H1 (cell line): ENCODE measurements around the gene COASY. TPM values are rescaled to one million over a fixed set of nuclear protein-coding genes. Genes with fewer than 3 reads are reported as not detected.

Experiments
- CTCF ChIA-PET: fragments of 300-600 bp; sonication (Branson Sonifier 250); formaldehyde crosslinking; loops from one replicate; lab custom pipeline; 2021; ENCODE audit not compliant: partially characterized antibody; lab: Charles Lee
- POLR2A ChIA-PET: fragments of 300-600 bp; sonication (Branson Sonifier 250); formaldehyde crosslinking; loops from one replicate; lab custom pipeline; 2021; ENCODE audit warnings: inconsistent platforms; ENCODE audit not compliant: partially characterized antibody; lab: Charles Lee
- DNase-seq, 2 experiments: peaks; one replicate each; pipeline versions ENCODE4 v3.0.0 to v3.0.0-alpha.2; 2010 to 2022; ENCODE audit warnings: low spot score in 2 of 2, low read depth in 1 of 2, mixed read lengths in 1 of 2
- FAIRE-seq: peaks from 2 replicates; lab custom pipeline; 2011; peaks lifted over from hg19 to GRCh38; lab: Jason Lieb, UNC
- H2AFZ ChIP-seq: 2 replicates; pipeline ENCODE4 v1.8.1; 2012; ENCODE audit warnings: low read length, inconsistent platforms
- H2AK5ac ChIP-seq: 2 replicates; pipeline ENCODE4 v1.6.1; 2013; ENCODE audit warnings: low read depth, low read length
- H2BK120ac ChIP-seq: replicated peaks from 2 replicates; pipeline ENCODE3; 2013; ENCODE audit warnings: low read depth, low read length, inconsistent platforms
- H2BK12ac ChIP-seq: 2 replicates; pipeline ENCODE4 v1.6.1; 2013; ENCODE audit warnings: low read depth, low read length
- H2BK15ac ChIP-seq: 2 replicates; pipeline ENCODE4 v1.6.1; 2013; ENCODE audit warnings: low read length
- H2BK20ac ChIP-seq: 2 replicates; pipeline ENCODE4 v1.6.1; 2013; ENCODE audit warnings: low read length
- H2BK5ac ChIP-seq: 2 replicates; pipeline ENCODE4 v1.6.1; 2013; ENCODE audit warnings: low read depth, low read length
- H3K14ac ChIP-seq: 2 replicates; pipeline ENCODE4 v1.6.1; 2013; ENCODE audit warnings: inconsistent platforms; ENCODE audit not compliant: insufficient read length
- H3K18ac ChIP-seq: 2 replicates; pipeline ENCODE4 v1.6.1; 2013; ENCODE audit warnings: low read length; ENCODE audit errors: extremely low read depth
- H3K23ac ChIP-seq: 2 replicates; pipeline ENCODE4 v1.6.1; 2013; ENCODE audit warnings: inconsistent platforms; ENCODE audit not compliant: insufficient read length
- H3K23me2 ChIP-seq: 2 replicates; pipeline ENCODE4 v1.6.1; 2013; ENCODE audit warnings: low read depth, low read length
- H3K27ac ChIP-seq: 2 replicates; pipeline ENCODE4 v1.6.1; 2011; ENCODE audit warnings: low read depth, low read length, inconsistent platforms
- H3K27me3 ChIP-seq, 4 experiments: replicated peaks in 1 of 4; 1 replicate in 1 of 4; 2 replicates in 3 of 4; pipeline versions ENCODE4 v1.6.1 to v1.8.1; 2011 to 2013; ENCODE audit warnings: low read length in 3 of 4, mild to moderate bottlenecking in 3 of 4, inconsistent platforms in 2 of 4, mixed read lengths in 2 of 4, moderate library complexity in 1 of 4; ENCODE audit not compliant: control insufficient read depth in 3 of 4, insufficient read depth in 3 of 4; ENCODE audit errors: extremely low read depth in 1 of 4
- H3K36me3 ChIP-seq, 4 experiments: 2 replicates each; pipeline versions ENCODE4 v1.6.1 to v1.8.1; 2011 to 2013; ENCODE audit warnings: mild to moderate bottlenecking in 4 of 4, low read length in 3 of 4, moderate library complexity in 2 of 4, control low read depth in 1 of 4, inconsistent platforms in 1 of 4; ENCODE audit not compliant: insufficient read depth in 4 of 4, control insufficient read depth in 2 of 4
- H3K4ac ChIP-seq: replicated peaks from 2 replicates; pipeline ENCODE3; 2013; ENCODE audit warnings: low read length, low read depth, mixed read lengths, inconsistent platforms; ENCODE audit not compliant: insufficient read length
- H3K4me1 ChIP-seq, 4 experiments: replicated peaks in 1 of 4; 1 replicate in 1 of 4; 2 replicates in 3 of 4; pipeline versions ENCODE4 v1.6.1 to v1.8.1; 2011 to 2013; ENCODE audit warnings: low read length in 3 of 4, inconsistent platforms in 2 of 4, mixed read lengths in 1 of 4; ENCODE audit not compliant: insufficient read depth in 4 of 4, control insufficient read depth in 3 of 4
- H3K4me2 ChIP-seq, 2 experiments: 2 replicates each; pipeline versions ENCODE4 v1.6.1 to v1.8.1; 2011 to 2013; ENCODE audit warnings: low read depth in 2 of 2, low read length in 2 of 2, control low read depth in 1 of 2, inconsistent platforms in 1 of 2, mild to moderate bottlenecking in 1 of 2; ENCODE audit not compliant: insufficient read depth in 1 of 2
- H3K4me3 ChIP-seq, 4 experiments: fragments of 200-600, 300-600 bp in 1 of 4; sonication (generic), shearing (Covaris generic), sonication (Bioruptor Twin) in 1 of 4; 2 replicates each; pipeline versions ENCODE4 v1.5.1 to v1.8.1; 2011 to 2016; ENCODE audit warnings: low read length in 4 of 4, low read depth in 3 of 4, control low read depth in 2 of 4, inconsistent platforms in 2 of 4, mild to moderate bottlenecking in 2 of 4, mixed read lengths in 1 of 4, moderate library complexity in 1 of 4; ENCODE audit not compliant: insufficient read depth in 2 of 4; ENCODE audit errors: extremely low read depth in 1 of 4
- H3K56ac ChIP-seq: replicated peaks from 2 replicates; pipeline ENCODE3; 2013; ENCODE audit warnings: low read depth, mild to moderate bottlenecking, mixed read lengths, low read length, inconsistent platforms; ENCODE audit not compliant: insufficient read length
- H3K79me1 ChIP-seq: 2 replicates; pipeline ENCODE4 v1.6.1; 2013; ENCODE audit warnings: low read depth, low read length, control low read depth
- H3K79me2 ChIP-seq, 2 experiments: 2 replicates each; pipeline versions ENCODE4 v1.6.1 to v1.8.1; 2012 to 2013; ENCODE audit warnings: low read length in 2 of 2, mild to moderate bottlenecking in 2 of 2, inconsistent platforms in 1 of 2; ENCODE audit not compliant: insufficient read depth in 2 of 2, control insufficient read depth in 1 of 2
- H3K9ac ChIP-seq, 4 experiments: replicated peaks in 1 of 4; 1 replicate in 1 of 4; 2 replicates in 3 of 4; pipeline versions ENCODE4 v1.6.1 to v1.8.1; 2011 to 2013; ENCODE audit warnings: low read depth in 3 of 4, low read length in 3 of 4, control low read depth in 2 of 4, mild to moderate bottlenecking in 2 of 4, moderate library complexity in 2 of 4, inconsistent platforms in 1 of 4; ENCODE audit errors: extremely low read depth in 1 of 4
- H3K9me3 ChIP-seq, 2 experiments: 2 replicates each; pipeline versions ENCODE4 v1.6.1 to v1.8.1; 2012 to 2013; ENCODE audit warnings: mild to moderate bottlenecking in 2 of 2, moderate library complexity in 2 of 2, control low read depth in 1 of 2, inconsistent platforms in 1 of 2, low read depth in 1 of 2, low read length in 1 of 2, mixed read lengths in 1 of 2; ENCODE audit not compliant: insufficient read depth in 2 of 2
- H4K20me1 ChIP-seq, 2 experiments: replicated peaks in 1 of 2; 2 replicates each; pipeline versions ENCODE3 to v1.8.1; 2011 to 2013; ENCODE audit warnings: inconsistent platforms in 2 of 2, low read length in 2 of 2, mild to moderate bottlenecking in 1 of 2; ENCODE audit not compliant: insufficient read depth in 2 of 2, control insufficient read depth in 1 of 2
- H4K5ac ChIP-seq: 2 replicates; pipeline ENCODE4 v1.6.1; 2013; ENCODE audit warnings: low read length, low read depth, mixed read lengths, inconsistent platforms; ENCODE audit not compliant: insufficient read length
- H4K8ac ChIP-seq: 2 replicates; pipeline ENCODE4 v1.8.0; 2013; ENCODE audit warnings: mild to moderate bottlenecking, moderate library complexity, low read length, inconsistent platforms; ENCODE audit not compliant: insufficient read depth; ENCODE audit errors: extremely low read depth
- H4K91ac ChIP-seq: replicated peaks from 2 replicates; pipeline ENCODE3; 2013; ENCODE audit warnings: low read length, mixed read lengths, inconsistent platforms; ENCODE audit not compliant: insufficient read length
- BRCA1 ChIP-seq: IDR thresholded peaks from 2 replicates; pipeline ENCODE4 v1.6.1; 2012; ENCODE audit warnings: low read depth, low read length, improper control_type of control experiment
- EP300 ChIP-seq, 2 experiments: IDR thresholded peaks; 1 replicate in 1 of 2; 2 replicates in 1 of 2; pipeline ENCODE4 v1.6.1; 2011 to 2012; ENCODE audit warnings: low read depth in 2 of 2, low read length in 2 of 2, mild to moderate bottlenecking in 2 of 2, borderline replicate concordance in 1 of 2, inconsistent platforms in 1 of 2, moderate library complexity in 1 of 2
- FOSL1 ChIP-seq: IDR thresholded peaks from 2 replicates; pipeline ENCODE4 v1.6.1; 2011; ENCODE audit warnings: mild to moderate bottlenecking, low read depth, low read length, moderate library complexity; ENCODE audit not compliant: insufficient read depth
- HDAC6 ChIP-seq: IDR thresholded peaks from one replicate; pipeline ENCODE4 v1.7.1; 2012; ENCODE audit warnings: low read depth, mild to moderate bottlenecking, inconsistent platforms, low read length, moderate library complexity
- JUN ChIP-seq: IDR thresholded peaks from 2 replicates; pipeline ENCODE4 v1.6.1; 2011; ENCODE audit warnings: low read depth, mild to moderate bottlenecking, improper control_type of control experiment, low read length
- KDM4A ChIP-seq: IDR thresholded peaks from one replicate; pipeline ENCODE4 v1.7.1; 2012; ENCODE audit warnings: low read depth, mild to moderate bottlenecking, moderate library complexity, low read length, inconsistent platforms; ENCODE audit not compliant: severe bottlenecking
- RBBP5 ChIP-seq: IDR thresholded peaks from 2 replicates; pipeline ENCODE4 v1.7.1; 2012; ENCODE audit warnings: low read depth, mild to moderate bottlenecking, inconsistent platforms, low read length, moderate library complexity, borderline replicate concordance
- RFX5 ChIP-seq: IDR thresholded peaks from 2 replicates; pipeline ENCODE4 v1.6.1; 2011; ENCODE audit warnings: low read depth, low read length, improper control_type of control experiment, borderline replicate concordance
- SP4 ChIP-seq: IDR thresholded peaks from 2 replicates; pipeline ENCODE4 v1.6.1; 2012; ENCODE audit warnings: low read length, inconsistent platforms
- TAF1 ChIP-seq: IDR thresholded peaks from 2 replicates; pipeline ENCODE4 v1.6.1; 2011; ENCODE audit warnings: mild to moderate bottlenecking, low read depth, low read length
- TCF12 ChIP-seq: IDR thresholded peaks from 2 replicates; pipeline ENCODE4 v1.6.1; 2011; ENCODE audit warnings: low read depth, mild to moderate bottlenecking, low read length
- WGBS, 2 experiments: shearing (Covaris generic) in 1 of 2; methylation state at CpG; one replicate each; pipeline versions ENCODE4 v1.1.6 to v1.1.7; 2013 to 2015; ENCODE audit warnings: low lambda C conversion rate in 2 of 2, mixed read lengths in 2 of 2, inconsistent platforms in 1 of 2, low coverage in 1 of 2, missing lambda C conversion rate in 1 of 2; ENCODE audit not compliant: insufficient replicate concordance in 2 of 2, insufficient coverage in 1 of 2, insufficient read length in 1 of 2; ENCODE audit errors: extremely low coverage in 1 of 2, missing lambda C conversion rate in 1 of 2; 5-methylcytosine and 5-hydroxymethylcytosine counted together
- polyA plus RNA-seq, 7 experiments: library from polyadenylated mRNA; depleted of rRNA in 3 of 7; stranded (reverse) in 5 of 7; unstranded in 2 of 7; fragments of >200 nt in 5 of 7; fragments of 200-250 nt in 2 of 7; gene quantifications; 1 replicate in 5 of 7; 2 replicates in 1 of 7; 4 replicates in 1 of 7; pipeline versions ENCODE4 v1.2.1 to v1.2.3, GENCODE V29; 2011 to 2013; ENCODE audit warnings: missing spikeins in 2 of 7, mixed read lengths in 2 of 7
- total RNA-seq: library from RNA; stranded (reverse); fragmentation: NEBNext Ultra II Directional; extraction: Animal tissue kit (Norgen Biotek cat#: 25700); gene quantifications from 2 replicates; pipeline ENCODE4 v1.2.1, GENCODE V29; 2021
- TF ChIP-seq, protein P1 (sequence below): IDR thresholded peaks from 2 replicates; pipeline ENCODE4 v1.6.1; 2011; ENCODE audit warnings: low read length, improper control_type of control experiment
- TF ChIP-seq, protein P2 (sequence below): IDR thresholded peaks from 2 replicates; pipeline ENCODE4 v1.6.1; 2012; ENCODE audit warnings: inconsistent platforms

Gene COASY
- total and polyA plus RNA-seq, 2 of the 8 experiments (the other 6 are each of a cell fraction or from before 2014, with no cell fraction given), result 64.5 to 100 TPM

GRCh38 chr17:42521036-42521435, 40.9 kb upstream of the COASY start:
- ChIA-PET POLR2A (interaction anchor here (1.5 to 2.2 kb wide), 3 partner anchors 15 to 504 kb away, joined by 5 to 14 read pairs (median 6); partner anchors contain the start of genes DNAJC7 and NAGLU), CTCF (interaction anchor here (0.6 to 5.8 kb wide), 18 partner anchors 9 to 239 kb away, joined by 3 to 69 read pairs (median 5); partner anchors contain the start of gene CAVIN1)
- Histone ChIP-seq H3K14ac (no peak overlapping the region), H4K5ac (no peak overlapping the region), H2BK120ac (no peak overlapping the region), H2BK12ac (no peak overlapping the region), H3K79me2 (no peaks in the 10 kb centered on the region), H4K20me1 (peaks cover 2 to 7% of the 10 kb centered on the region in 2 experiments), H3K79me1 (no peaks in the 10 kb centered on the region), H2AFZ (no peak overlapping the region), H3K27me3 (no peaks in the 10 kb centered on the region; a peak in 3 of 7 replicates), H3K4me1 (peaks cover 6 to 18% (median 15%) of the 10 kb centered on the region in 4 experiments), H3K4ac (no peak overlapping the region), H3K18ac (no peak overlapping the region), H3K36me3 (peaks cover 3 to 9% (median 5%) of the 10 kb centered on the region in 4 experiments; a peak in 5 of 8 replicates), H3K23ac (no peak overlapping the region), H3K9me3 (no peaks in the 10 kb centered on the region), H2AK5ac (no peak overlapping the region), H3K23me2 (no peaks in the 10 kb centered on the region), H3K27ac (no peak overlapping the region), H4K8ac (no peak overlapping the region), H2BK5ac (no peak overlapping the region), H2BK15ac (no peak overlapping the region), H2BK20ac (no peak overlapping the region), H3K4me3 (no peak overlapping the region), H4K91ac (no peak overlapping the region), H3K4me2 (no peak overlapping the region), H3K56ac (no peak overlapping the region), H3K9ac (no peak overlapping the region)
- no peak for TF ChIP-seq TAF1
- TF ChIP-seq SP4, result no peak
- TF ChIP-seq RBBP5, result no peak
- no peak for TF ChIP-seq JUN
- no peak for TF ChIP-seq FOSL1
- TF ChIP-seq EP300 (IDR thresholded peaks at IDR 0.05; ENCODE audit: borderline replicate concordance in 1 of 2, low read depth in 2 of 2, low read length in 2 of 2), result no peak
- TF ChIP-seq HDAC6, result no peak
- no peak for TF ChIP-seq KDM4A
- TF ChIP-seq, protein P1, sequence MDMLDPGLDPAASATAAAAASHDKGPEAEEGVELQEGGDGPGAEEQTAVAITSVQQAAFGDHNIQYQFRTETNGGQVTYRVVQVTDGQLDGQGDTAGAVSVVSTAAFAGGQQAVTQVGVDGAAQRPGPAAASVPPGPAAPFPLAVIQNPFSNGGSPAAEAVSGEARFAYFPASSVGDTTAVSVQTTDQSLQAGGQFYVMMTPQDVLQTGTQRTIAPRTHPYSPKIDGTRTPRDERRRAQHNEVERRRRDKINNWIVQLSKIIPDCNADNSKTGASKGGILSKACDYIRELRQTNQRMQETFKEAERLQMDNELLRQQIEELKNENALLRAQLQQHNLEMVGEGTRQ, result no peak
- no peak for TF ChIP-seq RFX5
- TF ChIP-seq, protein P2, sequence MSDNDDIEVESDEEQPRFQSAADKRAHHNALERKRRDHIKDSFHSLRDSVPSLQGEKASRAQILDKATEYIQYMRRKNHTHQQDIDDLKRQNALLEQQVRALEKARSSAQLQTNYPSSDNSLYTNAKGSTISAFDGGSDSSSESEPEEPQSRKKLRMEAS, result no peak
- TF ChIP-seq TCF12, result no peak
- no peak for TF ChIP-seq BRCA1
- WGBS, 2 experiments, result 91% methylated on average over 8 of the region's 8 CpGs; no CpG with 5 or more reads in 1 of the 2 experiments
- FAIRE-seq (no peak), DNase-seq (no peak)
